Measurements from ENCODE around the gene PKNOX2.

PKNOX2 gene

GRCh38 chr11:125164422-125165110 lies at the start of gene PKNOX2:
Gene PKNOX2 (plus strand): TSS chr11:125164751. CDS start chr11:125351306, 186,555 bp downstream.
- H3K4me3 ChIP-seq (ENCODE audit: low read depth, low read length) = peak within 1 kb of the TSS; percentile 60
- peak; percentile 63 for DNase-seq (ENCODE audit: low read depth)
- peak; percentile 90 for TF ChIP-seq CTCF (IDR thresholded peaks at IDR 0.05; ENCODE audit: control insufficient read depth, extremely low read depth, insufficient read depth)

- no peak for TF ChIP-seq CTCF (IDR thresholded peaks at IDR 0.05; ENCODE audit: control insufficient read depth, extremely low read depth, insufficient read depth)
- no peak for DNase-seq (ENCODE audit: low read depth)
- H3K4me3 ChIP-seq (ENCODE audit: low read depth, low read length) = no peak overlapping the region
Observed at GRCh38 chr11:125117429-125117828, 47.1 kb upstream of the PKNOX2 start.

- no peak for DNase-seq (ENCODE audit: low read depth)
Observed at GRCh38 chr11:125123194-125123946, 41.2 kb upstream of the PKNOX2 start.

GRCh38 chr11:125123947-125124617 lies 40.5 kb upstream of the PKNOX2 start:
- no peak overlapping the region for H3K4me3 ChIP-seq (ENCODE audit: low read depth, low read length)
- peak; percentile 47 for TF ChIP-seq CTCF (IDR thresholded peaks at IDR 0.05; ENCODE audit: control insufficient read depth, extremely low read depth, insufficient read depth)
- DNase-seq (ENCODE audit: low read depth) = no peak

More at GRCh38 chr11:125123194-125123946, 41.2 kb upstream of the PKNOX2 start:
- H3K4me3 ChIP-seq (ENCODE audit: low read depth, low read length) = no peak overlapping the region
- no peak for TF ChIP-seq CTCF (IDR thresholded peaks at IDR 0.05; ENCODE audit: control insufficient read depth, extremely low read depth, insufficient read depth)

GRCh38 chr11:125124618-125124992 lies 39.9 kb upstream of the PKNOX2 start:
- TF ChIP-seq CTCF (IDR thresholded peaks at IDR 0.05; ENCODE audit: control insufficient read depth, extremely low read depth, insufficient read depth) = no peak
- no peak overlapping the region for H3K4me3 ChIP-seq (ENCODE audit: low read depth, low read length)

GRCh38 chr11:125128450-125128849 lies 36.1 kb upstream of the PKNOX2 start:
- no peak for DNase-seq (ENCODE audit: low read depth)
- no peak overlapping the region for H3K4me3 ChIP-seq (ENCODE audit: low read depth, low read length)
- no peak for TF ChIP-seq CTCF (IDR thresholded peaks at IDR 0.05; ENCODE audit: control insufficient read depth, extremely low read depth, insufficient read depth)

More at GRCh38 chr11:125124618-125124992, 39.9 kb upstream of the PKNOX2 start:
- no peak for DNase-seq (ENCODE audit: low read depth)
